Skeletal muscle tissue (tissue), 4 donors: ENCODE measurements around the gene ABHD12B. TPM values are rescaled to one million over a fixed set of nuclear protein-coding genes. Genes with fewer than 3 reads are reported as not detected.
A peak's percentile ranks its signal among the peaks of the same experiment; 100 is the strongest.
"Not testable (repeated sequence)": the region's sequence is repeated elsewhere in the genome, so short reads cannot be mapped to it uniquely, and the experiment has no call there.

Experiments
- H3K27ac ChIP-seq: one replicate; pipeline ENCODE4 v1.7.0; 2013; ENCODE audit warnings: mild to moderate bottlenecking, low read depth, low read length, inconsistent platforms
- H3K27me3 ChIP-seq, 3 donors: one replicate each; pipeline ENCODE4 v1.7.0; 2013; ENCODE audit warnings: low read length in 3 of 3; ENCODE audit not compliant: control insufficient read depth in 3 of 3, insufficient read depth in 3 of 3
- H3K36me3 ChIP-seq, 3 donors: one replicate each; pipeline ENCODE4 v1.7.0; 2013; ENCODE audit warnings: low read length in 3 of 3; ENCODE audit not compliant: control insufficient read depth in 3 of 3, insufficient read depth in 3 of 3
- H3K4me1 ChIP-seq, 3 donors: one replicate each; pipeline ENCODE4 v1.7.0; 2013; ENCODE audit warnings: low read length in 3 of 3, mild to moderate bottlenecking in 3 of 3; ENCODE audit not compliant: control insufficient read depth in 3 of 3, insufficient read depth in 3 of 3
- H3K4me3 ChIP-seq, 3 donors: one replicate each; pipeline ENCODE4 v1.7.0; 2013; ENCODE audit warnings: low read length in 3 of 3
- H3K9ac ChIP-seq, 3 donors: one replicate each; pipeline ENCODE4 v1.7.0; 2013; ENCODE audit warnings: low read length in 3 of 3, mild to moderate bottlenecking in 3 of 3, moderate library complexity in 2 of 3, low read depth in 1 of 3
- H3K9me3 ChIP-seq, 3 donors: one replicate each; pipeline ENCODE4 v1.7.0; 2013; ENCODE audit warnings: low read length in 3 of 3; ENCODE audit not compliant: control insufficient read depth in 3 of 3
- total RNA-seq: library from RNA; depleted of rRNA; stranded (reverse); fragments of >200 nt; gene quantifications from one replicate; pipeline ENCODE4 v1.2.3, GENCODE V29; 2014
- donor health status: Osteomylitis.

ABHD12B gene
- total RNA-seq, 1 donor from 2014 or later: not detected

DNA sequence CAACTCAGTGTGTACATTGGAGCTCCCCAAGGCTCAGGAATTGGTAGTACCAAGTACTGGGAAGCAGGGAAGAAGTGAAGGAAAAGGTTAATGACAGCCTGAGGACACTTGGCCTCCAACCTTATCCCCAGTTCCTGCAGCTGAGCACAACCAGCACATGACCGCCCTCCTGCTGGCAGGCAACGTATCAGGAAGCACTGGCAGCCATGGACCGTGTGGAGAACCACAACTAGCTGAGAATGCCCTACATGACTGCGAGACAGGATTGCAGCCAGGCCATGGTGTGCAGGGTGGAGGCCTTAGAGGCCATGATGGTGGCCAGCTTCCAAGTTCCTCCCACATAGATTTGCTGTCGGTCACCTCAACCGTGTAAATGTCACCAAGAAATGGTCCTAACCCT lies 45.6 kb downstream of the ABHD12B start:
- H3K4me3 ChIP-seq: no peak overlapping the region
- H3K36me3 ChIP-seq: peaks cover 8 to 23% (median 16%) of the 10 kb centered on the region in 3 donors
- no peaks in the 10 kb centered on the region for H3K27me3 ChIP-seq
- peaks cover 0 to 5% (median 2%) of the 10 kb centered on the region in 3 donors for H3K4me1 ChIP-seq
- no peak overlapping the region for H3K27ac ChIP-seq
- no peak overlapping the region for H3K9ac ChIP-seq
- no peaks in the 10 kb centered on the region for H3K9me3 ChIP-seq

DNA sequence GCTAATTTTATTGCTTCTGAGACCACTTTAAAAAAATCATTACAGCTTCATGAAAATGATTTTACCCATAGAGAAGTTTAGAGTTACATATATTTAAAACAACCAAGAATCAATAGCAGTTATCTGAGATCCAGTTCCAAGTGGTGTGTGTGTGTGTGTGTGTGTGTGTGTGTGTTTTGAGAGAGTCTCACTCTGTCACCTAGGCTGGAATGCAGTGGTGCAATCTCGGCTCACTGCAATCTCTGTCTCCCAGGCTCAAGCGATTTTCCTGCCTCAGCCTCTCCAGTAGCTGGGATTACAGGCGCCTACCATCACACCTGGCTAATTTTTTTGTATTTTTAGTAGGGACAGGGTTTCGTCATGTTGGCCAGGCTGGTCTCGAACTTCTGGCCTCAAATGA lies 47.7 kb downstream of the ABHD12B start:
- not testable (repeated sequence) for H3K4me1 ChIP-seq, H3K27me3 ChIP-seq, H3K9ac ChIP-seq, H3K4me3 ChIP-seq, H3K27ac ChIP-seq, H3K9me3 ChIP-seq
- H3K36me3 ChIP-seq: peaks cover 12 to 31% (median 19%) of the 10 kb centered on the region in 3 donors

DNA sequence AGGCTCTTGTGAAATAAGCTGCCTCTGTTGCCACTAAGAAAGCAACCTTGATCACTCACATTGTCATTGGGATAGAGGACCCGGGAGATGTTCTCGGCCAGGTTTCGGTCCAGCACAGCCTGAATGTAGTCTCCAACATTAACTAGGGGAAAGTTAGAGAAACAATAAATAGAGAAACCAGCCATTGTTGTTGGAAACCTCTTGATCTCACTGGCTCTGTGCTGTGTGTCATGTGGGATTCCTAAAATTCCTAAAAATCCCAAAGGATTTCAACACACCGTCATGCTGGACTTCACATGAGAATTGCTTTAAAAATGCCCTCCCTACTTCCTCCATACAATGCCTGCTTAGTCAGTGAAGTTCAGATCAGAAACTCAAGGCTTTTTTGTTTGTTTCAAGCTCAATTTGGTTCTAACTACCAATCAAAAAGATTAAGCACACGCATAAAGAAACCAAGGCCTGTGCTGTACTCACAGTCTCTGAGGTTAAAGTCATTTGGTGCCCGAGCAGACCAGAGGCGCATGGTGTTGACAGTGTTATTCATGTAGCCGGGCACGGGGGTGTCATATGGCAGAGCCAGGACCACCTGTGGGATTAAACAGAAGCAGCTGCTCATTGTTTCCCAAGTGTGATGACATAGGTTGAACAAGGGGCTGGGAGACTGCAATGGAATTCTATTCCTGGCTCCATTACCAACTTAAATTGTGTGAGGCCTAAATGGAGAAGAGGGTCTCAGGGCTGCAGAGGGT lies 48.8 kb downstream of the ABHD12B start:
- Histone ChIP-seq H3K27ac (no peak overlapping the region), H3K4me1 (peaks cover 0 to 5% (median 2%) of the 10 kb centered on the region in 3 donors), H3K9me3 (no peaks in the 10 kb centered on the region), H3K27me3 (no peaks in the 10 kb centered on the region), H3K36me3 (peaks cover 9 to 24% (median 18%) of the 10 kb centered on the region in 3 donors), H3K4me3 (no peak overlapping the region), H3K9ac (no peak overlapping the region)

DNA sequence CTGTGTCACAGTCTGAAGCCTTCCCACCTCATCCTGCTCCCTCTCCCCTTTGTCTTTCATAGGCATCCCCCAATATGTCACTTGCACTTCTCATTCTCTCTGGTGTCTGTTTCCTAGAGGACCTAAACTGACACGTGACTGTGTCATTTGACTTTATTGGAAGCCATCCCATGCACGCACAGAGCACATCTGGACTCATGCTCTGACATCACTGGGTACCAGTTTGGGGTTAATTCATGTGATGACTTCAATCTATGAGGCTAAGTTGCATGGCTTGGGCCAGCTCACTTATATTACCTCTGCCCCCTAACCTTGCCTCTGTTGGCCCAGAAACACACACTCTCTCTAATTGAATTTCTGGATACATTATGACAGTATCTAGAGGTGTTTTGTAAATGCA lies 51.0 kb downstream of the ABHD12B start:
- H3K27me3 ChIP-seq: no peaks in the 10 kb centered on the region
- no peak overlapping the region for H3K9ac ChIP-seq
- peaks cover 5 to 17% (median 8%) of the 10 kb centered on the region in 3 donors for H3K36me3 ChIP-seq
- no peak overlapping the region for H3K4me3 ChIP-seq
- peaks cover 0 to 5% (median 2%) of the 10 kb centered on the region in 3 donors for H3K4me1 ChIP-seq
- no peaks in the 10 kb centered on the region for H3K9me3 ChIP-seq
- no peak overlapping the region for H3K27ac ChIP-seq

DNA sequence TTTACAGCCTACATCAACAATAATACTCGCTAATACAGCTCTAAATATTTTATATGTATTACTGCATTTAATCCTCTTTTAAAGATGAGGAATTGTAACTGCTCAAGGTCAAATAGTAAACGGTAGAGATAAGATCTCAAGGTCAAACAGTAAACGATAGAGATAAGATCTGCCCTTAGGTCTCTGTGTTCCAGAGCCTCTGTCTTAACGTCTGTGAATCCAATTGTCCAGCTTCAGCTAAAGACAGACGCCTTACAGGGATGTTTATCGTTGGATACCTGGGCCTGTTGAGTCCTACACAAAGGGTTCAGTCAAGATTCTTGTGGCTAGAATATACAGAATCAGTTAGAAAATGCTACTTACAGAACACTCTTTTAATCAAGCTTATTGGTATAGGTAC lies 52.4 kb downstream of the ABHD12B start:
- Histone ChIP-seq H3K4me3 (no peak overlapping the region), H3K36me3 (peaks cover 5 to 14% (median 12%) of the 10 kb centered on the region in 3 donors), H3K4me1 (peaks cover 0 to 5% (median 2%) of the 10 kb centered on the region in 3 donors), H3K9me3 (no peaks in the 10 kb centered on the region), H3K27me3 (no peaks in the 10 kb centered on the region), H3K27ac (no peak overlapping the region), H3K9ac (no peak overlapping the region)

DNA sequence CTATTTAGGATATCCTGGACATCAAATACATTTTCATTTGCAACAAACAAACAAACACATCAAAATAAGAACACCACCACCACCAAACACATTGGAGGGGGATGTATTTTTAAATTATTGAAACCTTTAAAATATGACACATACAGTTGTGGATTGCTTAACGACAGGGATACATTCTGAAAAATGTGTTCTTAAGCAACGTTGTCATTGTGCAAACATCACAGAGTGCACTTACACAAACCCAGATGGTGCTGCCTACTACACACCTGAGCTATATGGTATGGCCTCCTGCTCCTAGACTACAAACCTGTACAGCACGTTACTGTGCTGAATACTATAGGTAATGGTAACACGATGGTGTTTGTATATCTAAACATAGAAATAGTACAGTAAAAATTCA lies 53.0 kb downstream of the ABHD12B start:
- no peak overlapping the region for H3K27ac ChIP-seq
- H3K27me3 ChIP-seq: no peaks in the 10 kb centered on the region
- H3K4me1 ChIP-seq: peaks cover 0 to 5% (median 2%) of the 10 kb centered on the region in 3 donors
- peaks cover 5 to 14% (median 12%) of the 10 kb centered on the region in 3 donors for H3K36me3 ChIP-seq
- no peak overlapping the region for H3K9ac ChIP-seq
- H3K4me3 ChIP-seq: no peak overlapping the region
- no peaks in the 10 kb centered on the region for H3K9me3 ChIP-seq

DNA sequence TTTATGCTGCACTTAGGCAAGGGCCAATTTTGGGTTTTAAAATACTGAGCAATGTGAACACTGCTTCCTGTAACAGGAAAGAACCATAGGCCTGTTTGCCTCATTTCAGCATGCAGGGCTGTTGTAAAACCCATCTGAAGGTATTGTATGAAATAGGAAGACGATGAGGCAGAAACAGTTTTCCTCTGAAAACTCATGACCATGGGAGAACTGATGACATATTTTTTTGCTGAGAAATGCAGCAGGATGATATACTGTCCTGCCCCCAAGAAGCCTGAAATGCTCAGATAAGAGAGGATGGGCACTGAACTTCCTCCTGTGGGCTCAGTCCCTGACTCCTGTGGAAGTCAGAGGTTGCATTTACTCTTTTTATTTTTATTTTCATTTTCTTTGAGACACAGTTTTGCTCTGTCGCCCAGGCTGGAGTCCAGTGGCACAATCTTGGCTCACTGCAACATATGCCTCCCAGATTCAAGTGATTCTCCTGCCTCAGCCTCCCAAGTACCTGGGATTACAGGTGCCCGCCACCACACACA lies 55.1 kb downstream of the ABHD12B start:
- Histone ChIP-seq H3K9ac (no peak overlapping the region), H3K27ac (no peak overlapping the region), H3K27me3 (no peaks in the 10 kb centered on the region), H3K9me3 (no peaks in the 10 kb centered on the region), H3K4me1 (no peaks in the 10 kb centered on the region), H3K4me3 (no peak overlapping the region), H3K36me3 (peaks cover 5 to 20% (median 19%) of the 10 kb centered on the region in 3 donors)

DNA sequence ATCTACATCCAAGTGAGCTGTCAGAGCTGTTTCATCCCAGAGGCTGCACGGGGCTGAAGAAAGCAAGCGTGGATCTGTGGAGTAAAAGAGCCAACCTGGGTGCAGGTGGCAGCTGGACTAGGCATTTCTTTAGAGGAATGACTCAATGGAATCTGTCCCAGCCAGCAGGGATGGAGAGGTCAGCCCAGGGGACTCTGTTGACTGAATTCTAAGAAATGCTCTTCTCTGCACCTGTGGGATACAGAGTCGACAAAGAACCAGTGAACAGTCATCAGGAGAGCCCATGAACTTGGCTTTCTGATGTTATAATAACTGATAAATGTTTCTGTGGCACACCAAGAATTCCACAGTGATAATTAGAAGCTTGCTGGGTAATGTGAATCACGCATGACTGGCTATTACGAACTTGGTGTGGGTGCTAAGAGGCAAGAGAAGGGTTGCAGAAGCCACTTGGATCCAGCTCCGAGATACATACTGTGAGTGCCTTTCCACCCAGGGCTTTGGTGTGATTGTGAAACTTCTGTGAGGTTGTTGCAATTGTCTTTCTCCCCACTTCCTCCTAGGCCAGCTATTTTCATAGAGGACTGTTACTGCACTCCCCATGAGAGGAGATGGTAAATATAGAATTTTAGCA lies 56.3 kb downstream of the ABHD12B start:
- Histone ChIP-seq H3K27ac (peak overlapping the region; percentile 23), H3K9ac (no peak overlapping the region), H3K36me3 (peaks cover 0 to 16% (median 15%) of the 10 kb centered on the region in 3 donors)

DNA sequence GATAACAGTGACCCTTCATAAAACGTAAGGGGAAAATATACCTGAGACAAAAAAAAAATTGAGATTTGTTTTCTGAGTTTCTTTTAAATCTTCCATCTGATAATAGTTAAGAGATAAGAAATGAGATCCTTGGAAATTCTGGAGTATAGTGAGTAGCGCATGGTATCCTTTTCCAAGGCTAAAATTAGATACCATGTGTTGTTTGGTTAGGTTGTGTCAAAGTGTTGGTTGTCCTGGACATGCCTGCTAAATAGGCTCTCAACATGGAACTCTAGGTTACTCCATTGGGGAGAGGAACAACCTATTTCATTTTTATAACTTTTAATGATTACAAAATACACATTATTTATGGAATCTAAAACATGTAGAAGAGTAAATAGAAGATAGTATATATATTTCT lies 57.7 kb downstream of the ABHD12B start:
- Histone ChIP-seq H3K27ac (no peak overlapping the region), H3K9me3 (no peaks in the 10 kb centered on the region), H3K4me1 (no peaks in the 10 kb centered on the region), H3K9ac (no peak overlapping the region), H3K4me3 (no peak overlapping the region), H3K36me3 (peaks cover 0 to 13% (median 12%) of the 10 kb centered on the region in 3 donors), H3K27me3 (no peaks in the 10 kb centered on the region)

More for the DNA sequence above, 56.3 kb downstream of the ABHD12B start:
- Histone ChIP-seq H3K9me3 (no peaks in the 10 kb centered on the region), H3K4me3 (no peak overlapping the region), H3K27me3 (no peaks in the 10 kb centered on the region), H3K4me1 (no peaks in the 10 kb centered on the region)

DNA sequence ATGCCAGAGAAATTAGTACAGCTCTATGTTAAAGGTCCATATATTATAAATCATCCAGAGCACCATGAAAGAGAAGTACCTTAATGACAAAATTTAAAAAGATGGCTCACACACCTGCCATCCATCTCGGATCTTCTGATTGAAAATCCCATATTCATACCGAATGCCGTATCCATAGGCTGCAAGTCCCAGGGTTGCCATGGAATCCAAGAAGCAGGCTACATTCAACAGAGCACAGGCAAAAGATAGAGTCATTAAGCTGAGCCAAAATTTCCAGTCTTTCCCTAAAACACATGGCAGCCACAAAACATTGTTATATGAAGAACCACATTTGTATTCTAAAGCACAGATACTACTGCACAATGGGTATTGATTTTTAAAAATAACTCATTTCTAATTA lies 59.7 kb downstream of the ABHD12B start:
- Histone ChIP-seq H3K9ac (no peak overlapping the region), H3K4me3 (no peak overlapping the region), H3K4me1 (no peaks in the 10 kb centered on the region), H3K36me3 (peaks cover 0 to 16% (median 16%) of the 10 kb centered on the region in 3 donors), H3K9me3 (no peaks in the 10 kb centered on the region), H3K27ac (no peak overlapping the region), H3K27me3 (no peaks in the 10 kb centered on the region)
